Ammon's horn (tissue), 1 donor: ENCODE data around the gene CYTH3.

Experiments
- DNase-seq: peaks from one replicate; pipeline ENCODE4 v3.0.0-alpha.2; 2016; ENCODE audit warnings: low spot score

CYTH3 gene

GRCh38 chr7:6149996-6150395 is 122.4 kb downstream of the CYTH3 start:
- DNase-seq: no peak

- no peak for DNase-seq
Measured at GRCh38 chr7:6148724-6149360, 123.6 kb downstream of the CYTH3 start.

GRCh38 chr7:6147627-6148026 is 124.8 kb downstream of the CYTH3 start:
- no peak for DNase-seq

GRCh38 chr7:6146666-6147065 is 125.8 kb downstream of the CYTH3 start:
- DNase-seq: no peak

- DNase-seq: no peak
Measured at GRCh38 chr7:6143997-6144396, 128.4 kb downstream of the CYTH3 start.

- DNase-seq: no peak
Measured at GRCh38 chr7:6142871-6143380, 129.5 kb downstream of the CYTH3 start.

- peak; percentile 29 for DNase-seq
Measured at GRCh38 chr7:6139189-6139996, 133.0 kb downstream of the CYTH3 start.

GRCh38 chr7:6136475-6136874 is 135.9 kb downstream of the CYTH3 start:
- no peak for DNase-seq

- DNase-seq: no peak
Measured at GRCh38 chr7:6133249-6133648, 139.2 kb downstream of the CYTH3 start.

GRCh38 chr7:6130007-6130587 is 142.3 kb downstream of the CYTH3 start:
- DNase-seq: no peak

GRCh38 chr7:6128205-6128604 is 144.2 kb downstream of the CYTH3 start:
- DNase-seq: no peak

- DNase-seq: no peak
Measured at GRCh38 chr7:6127110-6127490, 145.3 kb downstream of the CYTH3 start.

- DNase-seq: no peak
Measured at GRCh38 chr7:6123843-6124242, 148.6 kb downstream of the CYTH3 start.

GRCh38 chr7:6121141-6121540 is 151.3 kb downstream of the CYTH3 start:
- no peak for DNase-seq

- DNase-seq: no peak
Measured at GRCh38 chr7:6117533-6117932, 154.9 kb downstream of the CYTH3 start.

GRCh38 chr7:6116211-6116610 is 156.2 kb downstream of the CYTH3 start:
- DNase-seq: no peak
